HL-60/S4 treated with retinoic acid at 250 ng/mL for 4 days and 3 days (cell line): ENCODE results near the gene GRK3.
"Not testable (repeated sequence)": the region's sequence is repeated elsewhere in the genome, so short reads cannot be mapped to it uniquely, and the experiment has no call there.

Source experiments
- in situ Hi-C: fragments of 300-500 bp; cut with MboI; formaldehyde crosslinking; loops from 2 replicates; pipeline ENCODE4 v1.7.0; 2022; ENCODE audit warnings: low sequenced_read_pairs

GRK3 gene

DNA sequence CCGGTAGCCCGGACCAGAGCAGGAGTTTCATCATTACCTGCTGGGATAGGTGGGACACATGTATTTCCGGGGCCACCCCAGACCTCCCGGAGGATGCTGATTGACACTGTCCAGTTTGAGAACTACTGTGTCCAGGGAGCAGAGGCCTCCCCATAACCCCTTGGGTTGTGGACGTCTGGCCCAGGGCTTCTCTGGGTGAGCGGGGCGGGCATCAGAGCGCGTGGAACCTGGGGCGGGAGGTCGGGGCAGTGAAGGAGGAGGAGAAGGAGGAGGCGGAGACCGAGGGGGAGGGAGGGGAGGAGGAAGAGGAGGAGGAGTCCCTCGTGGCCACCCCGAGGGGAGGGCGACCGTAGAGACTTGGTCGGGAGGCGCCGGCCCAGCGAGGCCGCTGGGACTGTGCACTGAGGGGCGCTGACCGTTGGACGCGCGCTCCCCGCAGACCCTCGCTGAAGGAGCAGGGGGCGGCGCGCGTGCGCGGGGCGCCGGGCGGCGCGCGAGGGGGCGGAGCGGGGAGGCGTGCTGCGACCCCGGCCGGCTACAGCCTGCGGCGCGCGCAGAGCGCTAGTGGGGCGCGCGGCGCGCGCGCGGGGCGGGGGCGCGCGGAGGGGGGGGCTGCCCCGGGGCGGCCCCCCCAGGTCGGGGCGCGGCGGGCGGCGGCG, at the start of gene GRK3:
GRK3 (plus strand) TSS at position 356 of the 659 bp plus-strand sequence. CDS start 366 bp downstream, outside the sequence.
- in situ Hi-C loops, result no loop called here

DNA sequence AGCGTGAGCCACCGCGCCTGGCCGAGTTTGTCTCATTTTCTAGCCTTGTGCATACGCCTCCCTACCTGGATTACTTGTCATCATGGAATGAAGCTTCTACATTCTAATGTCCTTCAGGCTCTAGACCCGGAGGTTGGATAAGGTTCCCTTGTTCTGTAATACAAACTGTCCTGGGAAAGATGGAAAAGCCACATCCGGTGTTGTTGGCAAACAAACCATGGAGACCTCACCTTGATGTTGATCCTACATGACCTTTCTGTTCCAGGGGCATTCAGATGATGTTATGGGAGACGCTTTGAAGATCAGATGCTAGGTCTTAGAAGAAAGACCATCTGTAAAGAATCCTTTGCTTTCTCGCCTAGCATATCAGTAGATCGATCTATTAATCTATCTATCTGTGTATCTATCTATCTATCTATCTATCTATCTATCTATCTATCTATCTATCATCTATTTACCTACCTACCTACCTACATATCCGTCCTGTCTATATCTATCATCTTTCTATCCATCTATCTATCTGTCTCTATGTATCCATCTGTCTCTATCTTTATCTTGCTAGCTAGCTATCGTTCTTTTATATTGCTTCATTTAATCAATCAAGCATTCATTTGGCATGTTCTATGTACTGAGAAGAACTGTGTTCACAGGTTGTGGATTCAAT, 46.3 kb upstream of the GRK3 start:
- in situ Hi-C loops, result no loop called here

DNA sequence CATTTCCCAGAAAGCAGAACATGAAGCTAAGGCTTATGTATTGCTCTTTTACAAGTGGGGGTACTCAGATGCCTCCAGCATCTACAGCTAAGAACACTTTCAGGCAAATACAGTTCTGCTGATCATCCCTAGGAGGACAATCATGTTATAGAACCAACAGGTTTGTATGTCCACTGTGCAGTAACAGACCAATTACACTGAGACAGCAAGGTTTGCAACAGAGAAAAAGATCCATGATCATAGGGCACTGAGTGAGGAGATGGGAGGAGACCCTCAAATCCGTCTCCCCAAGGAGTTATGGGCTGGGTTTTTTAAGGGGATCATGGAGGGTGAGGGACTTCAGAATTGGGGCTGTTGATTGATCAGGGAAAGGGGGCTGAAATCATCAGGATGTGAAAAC, 39.1 kb upstream of the GRK3 start:
- in situ Hi-C loops, result no loop called here

DNA sequence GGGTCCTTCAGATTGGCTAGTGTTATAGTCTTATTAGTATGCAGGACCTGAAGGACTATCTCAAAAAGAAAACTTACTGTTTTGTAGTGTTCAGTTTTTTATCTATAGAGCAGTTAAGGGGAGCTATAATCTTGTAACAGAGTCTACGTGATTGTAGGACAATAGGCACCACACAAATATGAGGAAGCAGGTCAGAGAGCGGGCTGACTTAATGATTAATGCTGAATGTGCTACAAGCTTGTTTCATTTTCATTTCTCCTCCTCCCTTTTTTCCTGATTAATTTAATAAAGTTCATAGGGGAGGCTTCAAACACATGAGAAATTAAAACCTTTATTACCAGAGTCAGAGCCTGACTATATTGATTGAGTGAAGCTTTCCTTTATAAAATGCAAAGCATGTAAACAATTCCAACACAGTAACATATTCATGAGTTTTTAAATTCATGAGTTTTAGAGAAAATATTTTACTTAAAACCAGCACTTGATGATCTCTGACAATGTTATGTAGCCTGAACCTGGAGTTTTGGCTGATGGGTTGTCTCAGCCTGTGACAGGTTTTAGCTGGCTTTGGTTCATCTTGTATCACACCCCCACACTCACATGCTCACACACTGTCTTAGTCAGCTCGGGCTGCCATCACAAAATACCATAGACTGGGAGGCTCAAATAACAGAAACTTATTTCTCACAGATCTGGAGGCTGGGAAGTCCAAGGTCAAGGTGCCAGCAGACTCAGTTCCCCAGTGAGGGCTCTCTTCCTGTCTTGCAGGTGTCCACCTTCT, 38.5 kb upstream of the GRK3 start:
- in situ Hi-C loops, result not testable (repeated sequence)

DNA sequence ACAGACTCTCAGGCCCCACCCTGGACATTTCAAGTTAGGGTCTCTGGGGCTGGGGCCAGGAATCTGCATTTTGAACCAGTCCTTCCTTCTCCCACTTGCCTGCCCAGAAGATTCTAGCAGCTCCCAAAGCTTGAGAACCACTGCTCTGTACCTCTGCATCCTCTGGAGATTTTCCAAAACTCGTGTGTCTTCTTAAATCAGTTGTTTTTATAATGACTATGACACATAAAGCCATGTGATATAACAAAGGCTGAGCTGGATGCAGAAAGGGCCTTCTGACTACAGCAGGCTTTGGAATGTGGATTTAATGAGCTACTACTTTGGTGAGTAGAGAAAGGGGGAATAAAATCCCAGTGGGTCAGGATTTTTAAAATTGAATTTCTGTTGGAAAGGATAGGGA, 37.5 kb upstream of the GRK3 start:
- in situ Hi-C loops, result not testable (repeated sequence)

DNA sequence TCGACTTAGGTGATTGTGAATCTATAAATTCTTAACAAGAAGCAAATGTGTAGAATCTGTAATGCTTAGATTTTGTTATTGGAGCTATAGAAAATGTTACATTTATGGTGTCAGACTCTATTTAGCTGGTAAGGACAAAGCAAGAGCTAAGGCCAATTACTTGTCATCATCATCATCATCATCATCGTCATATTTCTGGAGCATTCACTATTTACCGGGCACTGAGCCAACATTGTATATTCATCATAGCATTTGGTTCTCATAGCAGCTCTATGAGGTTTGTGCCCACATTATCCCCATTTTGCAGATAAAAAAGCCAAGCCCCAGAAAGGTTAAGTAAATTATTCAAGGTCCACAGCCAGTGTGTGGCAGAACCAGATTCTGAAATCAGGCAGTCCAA, 36.4 kb upstream of the GRK3 start:
- in situ Hi-C loops, result not testable (repeated sequence)

DNA sequence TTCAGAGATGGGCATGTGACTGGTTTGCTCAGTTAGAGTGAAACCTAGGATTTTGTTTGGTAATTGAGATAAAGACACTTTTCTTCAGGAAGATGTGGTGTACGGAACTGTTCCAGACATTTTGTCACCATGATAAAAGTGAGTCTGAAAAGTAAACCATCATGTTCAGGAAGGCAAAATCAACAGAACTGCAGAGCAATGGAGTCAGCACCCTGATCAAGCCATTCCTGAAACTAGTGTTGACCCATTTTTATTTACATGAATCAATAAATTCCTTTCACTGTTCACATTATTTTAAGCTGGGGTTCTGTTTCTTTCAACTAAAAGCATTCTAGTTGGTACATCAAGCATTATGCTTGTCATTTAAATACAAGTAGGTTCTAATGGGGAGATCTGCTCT, 35.4 kb upstream of the GRK3 start:
- in situ Hi-C loops, result not testable (repeated sequence)

DNA sequence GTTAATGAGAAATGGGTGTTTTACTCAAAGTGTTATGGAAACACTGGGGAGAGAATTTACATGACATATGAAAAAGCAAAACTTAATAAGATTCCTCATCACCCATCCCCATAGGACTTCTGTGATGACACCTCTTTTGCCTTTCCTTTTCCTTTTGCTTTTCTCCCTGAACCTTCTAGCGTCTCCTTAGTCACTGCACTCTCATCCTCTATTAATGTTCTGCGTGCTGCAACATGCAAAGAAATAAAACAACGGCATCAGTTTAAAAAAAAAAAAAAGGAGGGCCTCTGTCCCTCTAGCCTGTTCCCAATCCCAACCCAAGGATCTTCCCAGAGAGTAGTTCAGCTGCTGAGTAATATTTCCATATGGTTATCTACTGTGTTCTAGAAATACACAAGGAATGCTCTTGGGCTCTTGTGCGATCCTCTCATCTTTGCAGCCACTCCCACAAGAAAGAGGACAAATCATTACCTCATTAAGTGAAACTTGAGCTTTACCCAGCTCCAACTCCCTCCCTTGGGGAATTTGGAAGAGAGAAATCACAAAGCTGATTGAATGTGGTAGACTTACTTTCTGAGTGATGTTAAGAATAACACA, 34.8 kb upstream of the GRK3 start:
- in situ Hi-C loops, result not testable (repeated sequence)

DNA sequence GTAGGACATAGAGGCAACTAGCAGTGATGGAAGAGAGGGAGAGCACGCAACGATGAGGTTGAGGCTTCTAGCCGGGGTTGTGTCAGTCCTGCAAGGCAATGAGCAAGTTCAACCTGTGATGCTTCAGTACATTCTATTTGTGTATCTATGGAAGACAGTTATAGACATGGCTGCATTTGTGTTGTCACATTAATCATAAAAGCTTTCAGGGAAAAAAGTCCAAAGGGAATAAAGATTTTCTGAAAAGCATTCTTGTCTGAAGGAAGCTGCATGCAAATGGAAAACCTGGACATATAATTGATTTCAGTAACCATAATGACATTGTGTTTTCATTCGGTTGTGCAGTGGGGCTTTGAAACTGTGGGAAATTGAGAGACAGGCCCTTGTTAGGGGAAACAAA, 32.8 kb upstream of the GRK3 start:
- in situ Hi-C loops, result not testable (repeated sequence)

DNA sequence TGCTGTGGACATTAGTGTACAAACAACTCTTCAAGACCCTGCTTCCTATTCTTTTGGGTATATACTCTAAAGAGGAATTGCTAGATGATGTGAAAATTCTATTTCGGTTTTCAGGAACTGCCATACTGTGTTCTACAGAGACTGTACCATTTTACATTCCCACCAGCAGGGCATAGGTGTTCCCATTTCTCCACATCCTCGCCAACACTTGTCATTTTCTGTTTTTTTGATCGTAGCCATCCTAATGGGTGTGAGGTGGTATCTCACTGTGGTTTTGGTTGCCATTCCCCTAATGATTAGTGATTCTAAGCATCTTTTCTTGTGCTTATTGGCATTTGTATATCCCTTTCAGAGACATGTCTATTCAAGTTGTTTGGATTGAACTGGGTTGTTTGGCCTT, 29.8 kb upstream of the GRK3 start:
- in situ Hi-C loops, result no loop called here

DNA sequence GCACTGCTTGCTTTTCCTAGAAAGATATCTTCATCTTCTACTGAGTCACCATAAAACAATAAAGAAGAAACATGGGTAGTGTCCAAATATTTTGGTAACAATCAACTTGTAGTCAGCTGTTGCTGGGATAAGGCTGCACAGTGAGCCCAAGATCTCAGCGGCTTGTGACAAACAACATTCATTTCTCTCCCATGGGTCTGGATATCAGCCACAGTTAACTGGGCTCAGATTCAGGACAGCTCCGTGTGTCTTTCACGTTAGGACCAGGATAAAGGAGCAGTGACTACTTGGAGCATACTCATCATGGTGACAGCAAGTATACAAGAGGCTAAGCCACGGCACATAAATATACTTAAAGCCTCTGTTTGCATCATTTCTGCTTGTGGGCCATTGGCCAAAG, 27.9 kb upstream of the GRK3 start:
- in situ Hi-C loops, result no loop called here

DNA sequence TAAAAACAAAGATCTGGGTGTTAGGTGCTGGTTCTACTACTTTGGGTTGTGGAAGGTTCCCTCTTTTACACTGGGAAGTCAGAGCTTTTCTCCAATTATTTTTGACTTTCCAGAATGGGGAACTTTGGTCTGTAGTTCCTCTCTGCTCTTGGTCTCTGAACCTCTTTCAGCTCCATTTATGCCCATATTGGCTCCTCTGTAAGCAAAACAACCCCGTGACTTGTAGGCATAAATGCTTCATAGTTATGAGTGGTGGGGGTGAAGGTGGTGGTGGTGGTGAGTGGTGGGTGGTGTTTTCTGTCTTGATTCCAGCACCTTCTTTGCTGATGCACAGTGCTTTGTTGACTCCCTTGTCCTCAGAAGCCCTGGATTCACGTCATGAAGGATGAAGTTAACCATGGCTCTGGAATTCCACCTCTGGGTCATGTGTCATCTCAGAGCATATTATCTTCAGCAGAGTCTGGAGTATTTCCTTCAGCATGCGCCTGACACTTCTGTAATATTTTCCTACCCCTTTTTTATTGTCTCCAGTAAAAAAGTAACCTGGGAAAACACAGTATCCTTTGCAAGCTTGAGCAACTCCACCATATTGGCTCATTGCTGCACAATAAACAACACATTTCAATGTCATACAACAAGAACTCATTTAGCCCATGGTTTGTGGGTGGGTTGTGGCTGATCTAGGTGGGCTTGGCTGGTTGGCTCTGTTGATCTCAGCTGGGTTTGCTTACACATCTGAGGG, 24.1 kb upstream of the GRK3 start:
- in situ Hi-C loops, result no loop called here

DNA sequence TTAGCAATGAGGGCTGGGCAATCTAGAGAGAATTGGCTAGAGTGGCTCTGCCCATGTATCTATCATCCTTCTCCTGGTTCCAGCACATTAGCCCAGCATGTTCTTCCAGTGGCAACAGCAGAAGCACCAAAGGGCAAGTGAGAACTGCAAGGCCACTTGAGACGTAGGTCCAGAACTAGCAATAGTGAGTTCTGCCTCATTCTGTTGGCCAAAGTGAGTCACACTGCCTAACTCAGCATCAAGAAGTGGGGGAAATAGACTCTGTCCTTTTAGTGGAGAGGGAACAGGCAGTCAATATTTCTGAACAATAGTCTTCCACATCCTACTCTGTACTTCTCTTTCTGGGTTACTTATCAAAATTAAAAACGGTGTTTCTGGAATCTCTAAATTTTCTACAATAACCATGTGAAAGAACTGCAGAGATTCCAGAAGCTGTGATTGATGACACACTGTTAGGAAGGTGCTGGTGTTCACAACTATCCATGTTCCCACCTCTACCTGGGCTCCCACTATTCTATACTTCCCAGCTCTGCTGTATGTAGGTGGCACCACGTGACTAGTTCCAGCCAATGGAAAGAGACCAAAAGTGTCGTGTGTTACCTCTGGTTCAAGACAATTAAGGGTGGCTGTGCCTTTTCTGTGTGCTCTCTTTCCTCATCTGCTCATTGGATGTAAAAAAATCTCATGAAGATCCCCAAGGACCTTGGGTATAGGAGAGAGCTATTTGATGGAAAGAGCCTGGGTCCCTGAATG, 23.4 kb upstream of the GRK3 start:
- in situ Hi-C loops, result no loop called here

DNA sequence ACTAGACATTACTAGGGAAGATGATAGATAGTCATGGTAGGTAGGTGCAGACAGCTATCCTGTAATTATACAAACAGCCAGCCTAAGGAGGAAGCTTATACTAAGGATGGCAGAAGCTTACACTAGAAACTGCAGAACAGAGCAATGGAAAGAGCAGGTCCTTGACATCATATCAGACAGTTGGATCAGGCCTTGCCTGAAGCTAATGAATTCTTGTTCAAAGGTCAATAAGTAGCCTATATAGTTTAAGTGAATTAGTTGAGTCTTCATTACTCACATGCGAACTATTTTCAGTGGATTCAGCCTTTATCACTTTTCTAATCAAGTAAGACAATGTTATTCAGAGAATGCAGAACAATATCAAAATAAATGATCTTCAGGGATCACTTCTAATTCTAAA, 22.3 kb upstream of the GRK3 start:
- in situ Hi-C loops, result no loop called here

DNA sequence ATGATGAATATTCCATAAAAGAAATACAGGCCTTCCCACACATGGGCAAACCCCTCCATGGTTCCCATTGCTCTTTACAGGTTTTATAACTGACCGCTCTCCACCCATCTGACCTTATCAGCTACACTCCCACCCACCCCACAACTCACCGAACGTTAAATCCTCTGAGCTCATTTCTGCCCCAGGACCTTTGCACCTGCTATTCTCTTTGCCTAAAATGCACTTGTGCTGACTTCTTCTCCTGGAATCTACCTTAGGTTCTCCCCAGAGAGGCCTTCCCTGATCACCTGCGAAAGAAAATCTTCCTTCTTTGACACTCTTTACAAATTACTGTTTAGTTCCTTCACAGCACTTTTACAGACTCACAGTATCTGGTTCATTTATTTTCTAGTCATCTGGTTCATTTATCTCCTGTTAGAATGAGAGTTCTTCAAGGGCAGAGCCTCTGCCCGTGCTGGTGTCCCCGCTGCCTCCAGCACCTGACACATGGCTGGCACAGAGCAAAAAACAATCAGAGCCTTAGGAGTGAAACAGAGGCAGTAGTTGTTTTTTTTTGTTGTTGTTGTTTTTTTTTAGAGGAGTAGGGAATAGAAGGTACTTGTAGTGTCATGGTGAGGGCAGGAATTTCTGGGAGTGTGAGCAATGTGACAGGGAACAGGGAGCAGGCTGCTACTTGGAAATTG, 21.6 kb upstream of the GRK3 start:
- in situ Hi-C loops, result no loop called here

DNA sequence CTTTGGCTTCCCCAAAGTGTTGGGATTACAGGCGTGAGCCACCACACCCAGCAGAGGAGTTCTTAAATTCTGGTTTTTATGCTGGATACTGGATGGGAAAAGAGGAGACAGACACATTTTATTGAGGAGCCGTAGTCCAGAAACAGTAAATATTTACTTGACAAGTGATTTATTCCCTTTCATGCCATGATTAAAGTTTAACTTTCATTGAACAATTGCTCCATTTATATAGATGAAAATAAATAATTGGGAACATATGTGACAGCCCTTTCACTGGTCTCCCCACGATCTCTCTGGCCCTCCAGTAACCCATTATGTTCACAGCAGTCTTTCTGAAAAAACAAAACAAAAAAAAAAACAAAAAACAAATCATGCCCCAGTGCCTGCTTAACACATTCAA, 19.3 kb upstream of the GRK3 start:
- in situ Hi-C loops, result no loop called here

DNA sequence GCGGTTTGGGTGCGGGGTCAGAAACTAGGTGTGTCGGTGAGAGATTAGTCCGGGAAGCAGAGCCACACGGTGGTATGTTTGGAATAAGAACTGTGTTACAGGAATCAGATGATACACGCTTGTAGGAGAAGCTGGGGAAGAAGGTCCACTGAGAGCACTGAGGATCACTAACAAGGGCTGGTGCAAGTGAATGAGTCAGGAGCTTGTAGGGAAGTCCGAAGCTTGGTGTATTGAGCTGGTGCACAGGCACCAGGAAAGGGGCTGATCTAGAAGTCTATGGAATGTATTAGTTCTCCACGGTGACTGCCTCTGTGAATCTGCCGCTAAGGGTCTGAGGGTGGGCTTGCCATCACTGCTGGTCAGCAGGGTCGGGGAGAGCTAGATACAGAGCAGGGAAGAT, 18.8 kb upstream of the GRK3 start:
- in situ Hi-C loops, result no loop called here

DNA sequence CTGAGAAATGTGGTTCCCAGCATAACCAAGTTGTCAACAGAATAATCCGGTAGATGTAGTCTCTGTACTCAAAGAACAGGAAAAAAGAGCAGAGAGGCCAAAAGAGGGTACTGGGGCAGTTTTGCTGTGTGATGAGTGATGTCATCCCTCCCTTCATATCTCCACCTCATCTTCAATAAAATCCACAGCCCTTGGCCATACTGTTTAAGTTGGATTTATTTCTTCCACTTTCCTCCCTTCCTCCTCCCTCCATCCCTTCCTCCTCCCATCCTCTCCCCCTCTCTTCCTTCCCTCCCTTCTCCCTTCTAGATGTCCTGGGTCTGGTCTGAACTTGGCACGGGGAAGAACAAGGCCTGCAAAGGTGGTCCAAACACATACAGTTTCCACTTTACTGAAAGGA, 18.2 kb upstream of the GRK3 start:
- in situ Hi-C loops, result no loop called here

DNA sequence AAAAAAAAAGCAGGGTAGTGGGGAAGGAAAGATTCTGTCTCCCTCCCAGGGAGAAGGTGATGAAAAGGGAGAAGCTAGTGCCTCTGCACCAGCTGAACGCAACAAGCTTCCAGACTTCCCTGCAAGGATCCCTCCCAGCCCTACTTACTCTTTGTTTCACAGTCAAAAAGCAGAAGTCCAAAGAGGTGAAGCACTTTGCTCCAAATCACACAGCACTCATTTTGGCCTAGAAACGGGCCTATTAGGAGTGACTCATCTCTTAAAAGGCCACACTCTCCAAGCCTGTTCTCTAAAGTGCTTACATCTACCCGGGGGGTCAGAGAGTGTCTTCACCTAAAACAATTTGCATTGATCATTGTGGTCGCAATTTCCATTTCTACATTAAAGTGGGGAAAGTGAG, 17.7 kb upstream of the GRK3 start:
- in situ Hi-C loops, result no loop called here
